ENCODE data around the gene TESMIN. TPM values are rescaled to one million over a fixed set of nuclear protein-coding genes. Genes with fewer than 3 reads are reported as not detected.

Gene TESMIN
- total RNA-seq, 1 donor from 2014 or later, result 0.56 TPM

GRCh38 chr11:68743539-68743938 lies 7.8 kb downstream of the TESMIN start:
- Mint-ChIP-seq H3K36me3 (ENCODE audit: unreplicated experiment) (no peaks in the 10 kb centered on the region), H3K27ac (ENCODE audit: unreplicated experiment) (no peak overlapping the region), H3K27me3 (ENCODE audit: unreplicated experiment) (peaks cover 2% of the 10 kb centered on the region), H3K9me3 (ENCODE audit: unreplicated experiment) (no peaks in the 10 kb centered on the region), H3K4me1 (ENCODE audit: unreplicated experiment) (no peaks in the 10 kb centered on the region), H3K4me3 (ENCODE audit: unreplicated experiment) (no peak overlapping the region)
- no peak for DNase-seq (ENCODE audit: extremely low spot score, unreplicated experiment)
- no peak for TF ChIP-seq CTCF (IDR thresholded peaks at IDR 0.05)

- Mint-ChIP-seq H3K4me1 (ENCODE audit: unreplicated experiment) (no peaks in the 10 kb centered on the region), H3K9me3 (ENCODE audit: unreplicated experiment) (no peaks in the 10 kb centered on the region), H3K27me3 (ENCODE audit: unreplicated experiment) (peaks cover 3% of the 10 kb centered on the region), H3K27ac (ENCODE audit: unreplicated experiment) (no peak overlapping the region), H3K4me3 (ENCODE audit: unreplicated experiment) (no peak overlapping the region), H3K36me3 (ENCODE audit: unreplicated experiment) (no peaks in the 10 kb centered on the region)
- TF ChIP-seq CTCF (IDR thresholded peaks at IDR 0.05), result no peak
- DNase-seq (ENCODE audit: extremely low spot score, unreplicated experiment), result no peak
Measured at GRCh38 chr11:68741463-68741862, 9.9 kb downstream of the TESMIN start.

- Mint-ChIP-seq H3K27me3 (ENCODE audit: unreplicated experiment) (peaks cover 38% of the 10 kb centered on the region), H3K4me3 (ENCODE audit: unreplicated experiment) (no peak overlapping the region), H3K4me1 (ENCODE audit: unreplicated experiment) (no peaks in the 10 kb centered on the region), H3K27ac (ENCODE audit: unreplicated experiment) (no peak overlapping the region), H3K36me3 (ENCODE audit: unreplicated experiment) (no peaks in the 10 kb centered on the region), H3K9me3 (ENCODE audit: unreplicated experiment) (no peaks in the 10 kb centered on the region)
- no peak for DNase-seq (ENCODE audit: extremely low spot score, unreplicated experiment)
- no peak for TF ChIP-seq CTCF (IDR thresholded peaks at IDR 0.05)
Measured at GRCh38 chr11:68735646-68736045, 15.7 kb downstream of the TESMIN start.

- TF ChIP-seq CTCF (IDR thresholded peaks at IDR 0.05), result no peak
- H3K27me3 Mint-ChIP-seq (ENCODE audit: unreplicated experiment), result peaks cover 39% of the 10 kb centered on the region
- no peak for DNase-seq (ENCODE audit: extremely low spot score, unreplicated experiment)
- no peaks in the 10 kb centered on the region for H3K4me1 Mint-ChIP-seq (ENCODE audit: unreplicated experiment)
- H3K36me3 Mint-ChIP-seq (ENCODE audit: unreplicated experiment), result no peaks in the 10 kb centered on the region
- no peak overlapping the region for H3K4me3 Mint-ChIP-seq (ENCODE audit: unreplicated experiment)
- no peak overlapping the region for H3K27ac Mint-ChIP-seq (ENCODE audit: unreplicated experiment)
- no peaks in the 10 kb centered on the region for H3K9me3 Mint-ChIP-seq (ENCODE audit: unreplicated experiment)
Measured at GRCh38 chr11:68735125-68735524, 16.2 kb downstream of the TESMIN start.

- Mint-ChIP-seq H3K27ac (ENCODE audit: unreplicated experiment) (no peak overlapping the region), H3K9me3 (ENCODE audit: unreplicated experiment) (no peaks in the 10 kb centered on the region), H3K27me3 (ENCODE audit: unreplicated experiment) (peaks cover 47% of the 10 kb centered on the region), H3K4me3 (ENCODE audit: unreplicated experiment) (no peak overlapping the region), H3K36me3 (ENCODE audit: unreplicated experiment) (no peaks in the 10 kb centered on the region), H3K4me1 (ENCODE audit: unreplicated experiment) (no peaks in the 10 kb centered on the region)
- no peak for TF ChIP-seq CTCF (IDR thresholded peaks at IDR 0.05)
- no peak for DNase-seq (ENCODE audit: extremely low spot score, unreplicated experiment)
Measured at GRCh38 chr11:68734111-68734510, 17.2 kb downstream of the TESMIN start.
